ENCODE results near the gene ALG12. TPM values are rescaled to one million over a fixed set of nuclear protein-coding genes. Genes with fewer than 3 reads are reported as not detected.

Gene ALG12
- total and polyA plus RNA-seq, 2 of the 8 experiments (the other 6 are each of a cell fraction or from before 2014, with no cell fraction given): 13.4 to 22.5 TPM

GRCh38 chr22:49911881-49912625 lies 6.2 kb downstream of the ALG12 start:
- Histone ChIP-seq H3K4me3 (ENCODE audit: extremely low read depth in 1 of 4, insufficient read depth in 2 of 4, low read depth in 3 of 4, low read length in 4 of 4) (no peak overlapping the region), H3K56ac (replicated peaks; ENCODE audit: insufficient read length, low read depth, low read length) (no peak overlapping the region), H3K4ac (replicated peaks; ENCODE audit: insufficient read length, low read depth, low read length) (no peak overlapping the region), H2BK20ac (ENCODE audit: low read length) (no peak overlapping the region), H3K18ac (ENCODE audit: extremely low read depth, low read length) (no peak overlapping the region), H3K79me2 (ENCODE audit: control insufficient read depth in 1 of 2, insufficient read depth in 2 of 2, low read length in 2 of 2) (peaks cover 0 to 6% of the 10 kb centered on the region in 2 experiments; a peak in 1 of 4 replicates), H3K27me3 (replicated peaks in 1 of 4; ENCODE audit: control insufficient read depth in 3 of 4, extremely low read depth in 1 of 4, insufficient read depth in 3 of 4, low read length in 3 of 4) (no peaks in the 10 kb centered on the region), H2AK5ac (ENCODE audit: low read depth, low read length) (no peak overlapping the region), H2BK15ac (ENCODE audit: low read length) (no peak overlapping the region), H3K23ac (ENCODE audit: insufficient read length) (no peak overlapping the region), H2BK5ac (ENCODE audit: low read depth, low read length) (no peak overlapping the region), H3K79me1 (ENCODE audit: low read depth, low read length) (peaks cover 3% of the 10 kb centered on the region; the same call in 1 of the 2 replicates), H4K91ac (replicated peaks; ENCODE audit: insufficient read length, low read length) (no peak overlapping the region), H4K8ac (ENCODE audit: extremely low read depth, insufficient read depth, low read length) (no peak overlapping the region), H4K5ac (ENCODE audit: insufficient read length, low read depth, low read length) (no peak overlapping the region), H3K9ac (replicated peaks in 1 of 4; ENCODE audit: extremely low read depth in 1 of 4, low read depth in 3 of 4, low read length in 3 of 4) (no peak overlapping the region), H2BK120ac (replicated peaks; ENCODE audit: low read depth, low read length) (no peak overlapping the region), H3K36me3 (ENCODE audit: control insufficient read depth in 2 of 4, insufficient read depth in 4 of 4, low read length in 3 of 4) (peaks cover 0 to 6% (median 1%) of the 10 kb centered on the region in 4 experiments; a peak in 4 of 8 replicates), H3K27ac (ENCODE audit: low read depth, low read length) (no peak overlapping the region), H4K20me1 (replicated peaks in 1 of 2; ENCODE audit: control insufficient read depth in 1 of 2, insufficient read depth in 2 of 2, low read length in 2 of 2) (peaks cover 2 to 17% of the 10 kb centered on the region in 2 experiments), H2BK12ac (ENCODE audit: low read depth, low read length) (no peak overlapping the region), H2AFZ (ENCODE audit: low read length) (no peak overlapping the region), H3K14ac (ENCODE audit: insufficient read length) (no peak overlapping the region), H3K9me3 (ENCODE audit: insufficient read depth in 2 of 2, low read depth in 1 of 2, low read length in 1 of 2) (no peaks in the 10 kb centered on the region), H3K4me2 (ENCODE audit: insufficient read depth in 1 of 2, low read depth in 2 of 2, low read length in 2 of 2) (no peak overlapping the region), H3K23me2 (ENCODE audit: low read depth, low read length) (no peaks in the 10 kb centered on the region), H3K4me1 (replicated peaks in 1 of 4; ENCODE audit: control insufficient read depth in 3 of 4, insufficient read depth in 4 of 4, low read length in 3 of 4) (peaks cover 0 to 4% (median 0%) of the 10 kb centered on the region in 4 experiments; a peak in 4 of 7 replicates)
- TF ChIP-seq SP2 (IDR thresholded peaks at IDR 0.05; ENCODE audit: low read length) (no peak), KDM5A (IDR thresholded peaks at IDR 0.05; ENCODE audit: low read length) (no peak), SAP30 (IDR thresholded peaks at IDR 0.05; ENCODE audit: insufficient read depth, insufficient replicate concordance, low read length) (no peak), PHF8 (conservative IDR thresholded peaks at IDR 0.05; ENCODE audit: low read depth, low read length) (no peak), SIRT6 (IDR thresholded peaks at IDR 0.05; ENCODE audit: low read length) (no peak), RXRA (IDR thresholded peaks at IDR 0.05; ENCODE audit: insufficient read depth, low read depth, low read length) (no peak), TCF12 (IDR thresholded peaks at IDR 0.05; ENCODE audit: low read depth, low read length) (no peak)
- WGBS, 2 experiments (ENCODE audit: extremely low coverage in 1 of 2, insufficient coverage in 1 of 2, insufficient read length in 1 of 2, insufficient replicate concordance in 2 of 2, low coverage in 1 of 2, low lambda C conversion rate in 2 of 2, missing lambda C conversion rate in 1 of 2): 83% methylated on average over 9 of the region's 30 CpGs; no CpG with 5 or more reads in 1 of the 2 experiments
- DNase-seq (ENCODE audit: low read depth in 1 of 2, low spot score in 2 of 2): no peak
- POLR2A ChIA-PET (ENCODE audit: partially characterized antibody): interaction anchor here (0.6 to 1.0 kb wide), 3 partner anchors 9 to 485 kb away, joined by 3 to 5 read pairs (median 3); no protein-coding TSS in a partner anchor
- no peak for FAIRE-seq
- CTCF ChIA-PET (ENCODE audit: partially characterized antibody): interaction anchor here (0.7 kb wide), 1 partner anchor 86 kb away, joined by 3 read pairs; no protein-coding TSS in a partner anchor

Data from H1 (cell line).